ENCODE data around the gene DOCK1.

DOCK1 gene

DNA sequence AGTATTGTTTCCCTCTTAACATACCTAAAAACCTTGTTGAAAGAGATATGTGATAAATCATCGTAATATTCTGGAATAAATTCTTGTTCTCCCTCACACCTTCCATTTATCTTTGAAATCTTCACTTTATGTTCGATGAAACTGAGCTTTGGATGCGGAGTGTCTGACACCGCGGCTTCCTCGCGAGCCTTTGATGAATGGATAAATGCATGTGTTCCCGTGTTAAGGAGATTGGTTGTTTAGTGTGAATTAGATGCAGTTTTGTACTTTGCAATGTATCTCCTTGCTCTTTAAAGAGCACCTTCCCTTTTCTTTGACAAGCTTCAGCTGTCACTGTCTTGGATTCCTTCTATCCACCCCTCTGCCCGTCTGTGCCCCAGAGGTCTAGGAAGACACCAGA is 138.1 kb downstream of the DOCK1 start:
- Histone ChIP-seq H3K36me3 (ENCODE audit: insufficient read depth) (no peaks in the 10 kb centered on the region), H3K4me1 (ENCODE audit: low read depth, poor library complexity, severe bottlenecking) (no peaks in the 10 kb centered on the region), H3K79me2 (ENCODE audit: insufficient read depth, low read depth) (no peaks in the 10 kb centered on the region), H3K9ac (no peak overlapping the region), H2AFZ (ENCODE audit: low read depth) (no peak overlapping the region), H3K27ac (no peak overlapping the region), H3K27me3 (ENCODE audit: insufficient read depth, low read depth) (no peaks in the 10 kb centered on the region), H4K20me1 (ENCODE audit: insufficient read depth) (no peaks in the 10 kb centered on the region), H3K4me3 (IDR thresholded peaks at IDR 0.05; ENCODE audit: insufficient read depth, low read depth, low read length) (no peak overlapping the region), H3K4me2 (no peak overlapping the region)
- no peak for TF ChIP-seq CTCF (conservative IDR thresholded peaks at IDR 0.05; ENCODE audit: low read depth, low read length)

DNA sequence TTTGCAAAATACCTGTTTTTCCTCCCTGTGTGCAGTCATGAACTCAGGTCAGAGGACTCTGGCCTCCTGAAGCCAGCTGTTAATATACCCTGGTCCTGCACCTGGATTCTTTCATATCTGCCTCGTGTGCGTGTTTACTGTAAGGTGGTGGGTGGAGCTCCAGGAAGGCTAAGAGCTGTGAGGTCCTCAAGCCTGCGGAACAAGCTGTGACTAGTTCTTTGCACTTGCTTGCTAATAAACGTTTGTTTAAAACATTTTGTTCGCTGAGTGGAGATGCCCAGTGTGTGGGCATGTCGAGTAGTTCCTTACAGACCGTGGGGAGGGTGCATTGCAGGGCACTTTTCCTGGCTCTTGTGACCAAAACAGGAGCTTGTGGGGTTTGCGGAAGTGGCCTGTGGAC is 139.0 kb downstream of the DOCK1 start:
- no peak overlapping the region for H3K9ac ChIP-seq
- H3K36me3 ChIP-seq (ENCODE audit: insufficient read depth): no peaks in the 10 kb centered on the region
- H3K27ac ChIP-seq: no peak overlapping the region
- H3K4me3 ChIP-seq (IDR thresholded peaks at IDR 0.05; ENCODE audit: insufficient read depth, low read depth, low read length): no peak overlapping the region
- H4K20me1 ChIP-seq (ENCODE audit: insufficient read depth): no peaks in the 10 kb centered on the region
- H3K4me1 ChIP-seq (ENCODE audit: low read depth, poor library complexity, severe bottlenecking): no peaks in the 10 kb centered on the region
- TF ChIP-seq CTCF (conservative IDR thresholded peaks at IDR 0.05; ENCODE audit: low read depth, low read length): no peak
- H3K27me3 ChIP-seq (ENCODE audit: insufficient read depth, low read depth): no peaks in the 10 kb centered on the region
- H3K4me2 ChIP-seq: no peak overlapping the region
- no peak overlapping the region for H2AFZ ChIP-seq (ENCODE audit: low read depth)
- no peaks in the 10 kb centered on the region for H3K79me2 ChIP-seq (ENCODE audit: insufficient read depth, low read depth)

GRCh38 chr10:127046975-127047877 is 142.0 kb downstream of the DOCK1 start:
- no peaks in the 10 kb centered on the region for H3K27me3 ChIP-seq (ENCODE audit: insufficient read depth, low read depth)
- no peak overlapping the region for H3K4me2 ChIP-seq
- H3K9ac ChIP-seq: no peak overlapping the region
- H4K20me1 ChIP-seq (ENCODE audit: insufficient read depth): no peaks in the 10 kb centered on the region
- no peak overlapping the region for H2AFZ ChIP-seq (ENCODE audit: low read depth)
- no peaks in the 10 kb centered on the region for H3K36me3 ChIP-seq (ENCODE audit: insufficient read depth)
- no peaks in the 10 kb centered on the region for H3K79me2 ChIP-seq (ENCODE audit: insufficient read depth, low read depth)
- no peaks in the 10 kb centered on the region for H3K4me1 ChIP-seq (ENCODE audit: low read depth, poor library complexity, severe bottlenecking)
- no peak overlapping the region for H3K4me3 ChIP-seq (IDR thresholded peaks at IDR 0.05; ENCODE audit: insufficient read depth, low read depth, low read length)
- H3K27ac ChIP-seq: no peak overlapping the region
- TF ChIP-seq CTCF (conservative IDR thresholded peaks at IDR 0.05; ENCODE audit: low read depth, low read length): no peak

- no peak overlapping the region for H3K27ac ChIP-seq
- no peaks in the 10 kb centered on the region for H3K27me3 ChIP-seq (ENCODE audit: insufficient read depth, low read depth)
- H3K36me3 ChIP-seq (ENCODE audit: insufficient read depth): no peaks in the 10 kb centered on the region
- no peak overlapping the region for H3K4me2 ChIP-seq
- no peaks in the 10 kb centered on the region for H3K4me1 ChIP-seq (ENCODE audit: low read depth, poor library complexity, severe bottlenecking)
- no peak for TF ChIP-seq CTCF (conservative IDR thresholded peaks at IDR 0.05; ENCODE audit: low read depth, low read length)
- H3K9ac ChIP-seq: no peak overlapping the region
- no peak overlapping the region for H2AFZ ChIP-seq (ENCODE audit: low read depth)
- no peaks in the 10 kb centered on the region for H4K20me1 ChIP-seq (ENCODE audit: insufficient read depth)
- no peaks in the 10 kb centered on the region for H3K79me2 ChIP-seq (ENCODE audit: insufficient read depth, low read depth)
- no peak overlapping the region for H3K4me3 ChIP-seq (IDR thresholded peaks at IDR 0.05; ENCODE audit: insufficient read depth, low read depth, low read length)
Measured at GRCh38 chr10:127047878-127048238, 142.6 kb downstream of the DOCK1 start.

Measured in KMS-11 (cell line).